OCI-LY7 (cell line): Measurements from ENCODE around the gene PAK4.

Experiments
- CTCF ChIP-seq: fragments of 200-600 bp; sonication (generic); conservative IDR thresholded peaks from 2 replicates; pipeline ENCODE4 v1.5.1; 2014; ENCODE audit warnings: mild to moderate bottlenecking, antibody characterized with exemption, low read length, moderate library complexity, mixed read lengths
- EZH2phosphoT487 ChIP-seq: fragments of 200-600 bp; sonication (generic); IDR thresholded peaks from 2 replicates; pipeline ENCODE4 v1.6.1; 2018; ENCODE audit warnings: low read depth, borderline replicate concordance, mild to moderate bottlenecking, mixed run types, antibody characterized with exemption, low read length, moderate library complexity, mixed read lengths

DNA sequence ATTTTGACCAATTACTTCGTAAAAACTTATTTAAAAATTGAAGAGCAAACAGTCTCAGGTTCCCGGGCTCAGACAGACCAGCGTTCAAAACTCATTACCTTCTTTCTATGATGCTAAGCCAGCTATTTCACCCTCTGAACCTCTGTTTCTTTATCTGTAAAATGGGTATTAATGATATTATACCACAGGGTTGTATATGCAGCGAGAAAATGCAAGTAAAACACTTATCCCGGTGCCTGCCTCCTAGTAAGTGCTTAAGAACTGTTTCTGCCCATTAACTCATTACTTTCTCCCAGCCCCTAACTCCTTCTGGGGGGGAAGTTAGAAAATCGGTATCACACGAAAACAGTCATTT lies 410 bp upstream of the PAK4 start:
- no peak for TF ChIP-seq CTCF
- no peak for TF ChIP-seq EZH2phosphoT487
